GM12865 (cell line): ENCODE results near the gene QPRT.
"Not testable (repeated sequence)": the region's sequence is repeated elsewhere in the genome, so short reads cannot be mapped to it uniquely, and the experiment has no call there.

Source experiments
- DNase-seq: peaks from one replicate; pipeline ENCODE4 v3.0.0; 2010; ENCODE audit warnings: low read depth
- H3K4me3 ChIP-seq: 2 replicates; pipeline ENCODE4 v1.5.1; 2011; ENCODE audit warnings: mild to moderate bottlenecking, low read depth, low read length, control low read depth
- TF ChIP-seq, protein P1 (sequence below): IDR thresholded peaks from 2 replicates; pipeline ENCODE4 v1.5.1; 2011; ENCODE audit warnings: low read length, control low read depth, low read depth, inconsistent platforms; ENCODE audit not compliant: insufficient read depth; ENCODE audit errors: missing control alignments

Gene QPRT

DNA sequence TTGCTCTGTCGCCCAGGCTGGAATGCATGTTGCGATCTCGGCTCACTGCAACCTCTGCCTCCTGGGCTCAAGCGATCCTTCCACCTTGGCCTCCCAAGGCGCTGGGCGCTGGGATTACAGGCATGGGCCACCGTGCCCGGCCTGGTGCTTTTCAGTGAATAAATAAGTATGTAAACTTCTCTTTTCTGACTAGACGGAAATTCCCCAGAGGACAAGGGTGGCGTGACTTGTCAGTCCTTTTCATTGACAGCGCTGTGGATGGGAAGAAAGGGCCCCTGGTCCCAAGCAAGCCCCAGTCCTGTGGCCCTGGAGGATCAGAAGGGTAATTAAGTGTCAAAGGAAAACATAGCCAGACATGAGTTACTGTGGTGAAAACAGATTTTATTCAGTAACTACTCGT lies 25.5 kb upstream of the QPRT start:
- DNase-seq = peak; percentile 84
- no peak overlapping the region for H3K4me3 ChIP-seq
- TF ChIP-seq, protein P1, sequence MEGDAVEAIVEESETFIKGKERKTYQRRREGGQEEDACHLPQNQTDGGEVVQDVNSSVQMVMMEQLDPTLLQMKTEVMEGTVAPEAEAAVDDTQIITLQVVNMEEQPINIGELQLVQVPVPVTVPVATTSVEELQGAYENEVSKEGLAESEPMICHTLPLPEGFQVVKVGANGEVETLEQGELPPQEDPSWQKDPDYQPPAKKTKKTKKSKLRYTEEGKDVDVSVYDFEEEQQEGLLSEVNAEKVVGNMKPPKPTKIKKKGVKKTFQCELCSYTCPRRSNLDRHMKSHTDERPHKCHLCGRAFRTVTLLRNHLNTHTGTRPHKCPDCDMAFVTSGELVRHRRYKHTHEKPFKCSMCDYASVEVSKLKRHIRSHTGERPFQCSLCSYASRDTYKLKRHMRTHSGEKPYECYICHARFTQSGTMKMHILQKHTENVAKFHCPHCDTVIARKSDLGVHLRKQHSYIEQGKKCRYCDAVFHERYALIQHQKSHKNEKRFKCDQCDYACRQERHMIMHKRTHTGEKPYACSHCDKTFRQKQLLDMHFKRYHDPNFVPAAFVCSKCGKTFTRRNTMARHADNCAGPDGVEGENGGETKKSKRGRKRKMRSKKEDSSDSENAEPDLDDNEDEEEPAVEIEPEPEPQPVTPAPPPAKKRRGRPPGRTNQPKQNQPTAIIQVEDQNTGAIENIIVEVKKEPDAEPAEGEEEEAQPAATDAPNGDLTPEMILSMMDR = no peak

DNA sequence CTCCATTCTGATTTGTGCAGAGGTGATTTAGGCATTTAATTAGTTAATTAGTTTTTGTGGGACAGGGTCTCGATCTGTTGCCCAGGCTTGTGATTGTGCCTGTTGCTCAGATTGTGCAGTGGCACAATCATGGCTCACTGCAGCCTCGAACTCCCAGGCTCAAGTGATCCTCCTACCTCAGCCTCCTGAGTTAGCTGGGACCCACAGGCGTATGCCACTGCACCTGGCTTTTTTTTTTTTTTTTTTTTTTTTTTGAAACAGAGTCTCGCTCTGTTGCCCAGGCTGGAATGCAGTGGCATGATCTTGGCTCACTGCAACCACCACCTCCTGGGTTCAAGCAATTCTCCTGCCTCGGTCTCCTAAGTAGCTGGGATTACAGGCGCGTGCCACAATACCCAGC lies 25.1 kb upstream of the QPRT start:
- not testable (repeated sequence) for DNase-seq, H3K4me3 ChIP-seq

DNA sequence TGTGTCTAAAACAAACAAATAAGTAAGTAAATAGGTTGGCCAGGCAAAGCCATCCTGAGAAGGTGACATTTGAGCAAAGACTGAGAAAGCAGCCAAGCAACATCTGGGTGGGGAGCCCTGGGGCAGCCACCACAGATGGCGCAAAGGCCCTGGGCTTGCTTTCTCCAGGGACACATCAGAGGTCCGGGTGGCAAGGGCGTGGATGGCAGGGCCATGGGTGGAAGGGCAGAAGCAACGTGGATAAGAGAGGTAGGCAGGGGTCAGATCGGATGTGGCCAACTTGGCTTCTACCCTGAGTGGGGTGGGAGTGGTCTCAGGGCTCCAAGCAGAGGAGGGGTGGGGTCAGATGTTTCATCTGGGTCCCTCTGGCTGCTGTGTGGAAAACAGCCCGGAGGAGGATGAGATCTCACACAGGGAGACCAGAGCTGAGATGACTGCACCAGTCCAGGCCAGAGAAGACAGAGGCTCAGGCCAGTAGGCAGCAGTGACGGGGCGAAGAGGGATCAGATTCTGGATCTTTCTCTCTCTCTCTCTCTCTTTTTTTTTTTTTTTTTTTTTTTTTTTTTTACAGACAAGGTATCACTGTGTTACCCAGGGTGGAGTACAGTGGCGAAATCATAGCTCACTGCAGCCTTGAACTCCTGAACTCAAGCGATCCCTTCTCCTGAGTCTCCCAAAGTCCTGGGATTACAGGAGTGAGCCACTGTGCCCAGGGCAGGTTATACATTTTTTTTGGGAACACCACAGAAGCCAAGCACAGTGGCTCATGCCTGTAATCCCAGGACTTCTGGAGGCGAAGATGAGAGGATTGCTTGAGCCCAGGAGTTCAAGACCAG lies 22.1 kb upstream of the QPRT start:
- H3K4me3 ChIP-seq = no peak overlapping the region
- no peak for DNase-seq
- TF ChIP-seq, protein P1 = no peak

DNA sequence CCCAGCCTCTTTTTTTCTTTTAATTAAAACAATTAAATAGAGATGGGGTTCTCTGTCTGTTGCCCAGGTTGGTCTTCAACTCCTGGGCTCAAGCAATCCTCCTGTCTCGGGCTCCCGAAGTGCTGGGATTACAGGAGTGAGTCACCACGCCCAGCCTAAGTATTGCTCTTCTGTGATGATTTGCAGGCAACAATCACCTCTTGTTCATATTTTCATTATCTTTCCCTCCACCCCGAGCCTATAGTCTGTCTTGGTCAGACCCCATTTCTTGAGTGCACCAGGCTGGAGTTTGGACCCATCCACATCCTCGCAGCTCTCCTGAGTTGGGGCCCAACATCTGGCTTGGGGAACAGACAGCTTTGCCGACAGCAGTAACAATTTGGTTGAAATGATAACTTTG lies 20.3 kb upstream of the QPRT start:
- no peak overlapping the region for H3K4me3 ChIP-seq
- DNase-seq = no peak
- TF ChIP-seq, protein P1 = no peak

DNA sequence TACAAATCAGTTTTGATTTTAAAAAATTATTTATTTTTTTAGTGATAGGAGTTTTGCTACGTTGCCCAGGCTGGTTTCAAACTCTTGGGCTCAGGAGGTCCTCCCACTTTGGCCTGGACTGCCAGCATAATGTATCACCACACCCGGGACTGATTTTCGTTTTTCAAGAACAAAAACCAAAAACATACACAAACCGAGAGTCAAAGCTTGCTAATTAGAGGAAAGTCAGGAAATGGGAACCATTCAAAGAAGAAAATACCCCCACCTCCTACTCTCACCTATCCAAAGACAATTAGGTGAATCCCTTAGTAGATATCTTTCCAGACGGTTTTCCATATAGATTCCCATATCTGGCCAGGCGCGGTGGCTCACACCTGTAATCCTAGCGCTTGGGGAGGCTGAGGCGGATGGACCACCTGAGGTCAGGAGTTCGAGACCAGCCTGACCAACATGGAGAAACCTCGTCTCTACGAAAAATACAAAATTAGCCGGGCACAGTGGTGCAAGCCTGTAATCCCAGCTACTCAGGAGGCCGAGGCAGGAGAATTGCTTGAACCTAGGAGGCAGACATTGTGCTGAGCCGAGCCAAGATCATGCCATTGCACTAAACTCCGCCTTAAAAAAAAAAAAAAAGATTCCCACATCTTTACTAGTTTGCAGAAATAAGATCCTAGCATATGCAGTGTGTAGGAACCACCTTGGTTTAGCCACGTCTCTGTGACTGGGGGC lies 16.8 kb upstream of the QPRT start:
- DNase-seq = peak; percentile 83
- peak overlapping the region; percentile 70 for H3K4me3 ChIP-seq
- TF ChIP-seq, protein P1 = no peak

DNA sequence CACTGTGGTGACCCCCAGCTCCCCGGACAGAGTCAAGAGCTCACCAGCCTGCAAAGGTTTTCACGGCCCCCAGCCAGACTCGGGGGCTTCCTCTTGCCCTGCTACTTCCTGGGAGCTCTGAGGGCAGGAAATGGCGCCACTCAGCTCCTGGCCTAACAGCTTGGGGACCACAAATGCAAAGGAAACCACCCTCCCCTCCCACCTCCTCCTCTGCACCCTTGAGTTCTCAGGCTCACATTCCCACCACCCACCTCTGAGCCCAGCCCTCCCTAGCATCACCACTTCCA lies 16.3 kb upstream of the QPRT start:
- peak; percentile 91 for DNase-seq
- TF ChIP-seq, protein P1 = no peak
- H3K4me3 ChIP-seq = peak overlapping the region; percentile 70

DNA sequence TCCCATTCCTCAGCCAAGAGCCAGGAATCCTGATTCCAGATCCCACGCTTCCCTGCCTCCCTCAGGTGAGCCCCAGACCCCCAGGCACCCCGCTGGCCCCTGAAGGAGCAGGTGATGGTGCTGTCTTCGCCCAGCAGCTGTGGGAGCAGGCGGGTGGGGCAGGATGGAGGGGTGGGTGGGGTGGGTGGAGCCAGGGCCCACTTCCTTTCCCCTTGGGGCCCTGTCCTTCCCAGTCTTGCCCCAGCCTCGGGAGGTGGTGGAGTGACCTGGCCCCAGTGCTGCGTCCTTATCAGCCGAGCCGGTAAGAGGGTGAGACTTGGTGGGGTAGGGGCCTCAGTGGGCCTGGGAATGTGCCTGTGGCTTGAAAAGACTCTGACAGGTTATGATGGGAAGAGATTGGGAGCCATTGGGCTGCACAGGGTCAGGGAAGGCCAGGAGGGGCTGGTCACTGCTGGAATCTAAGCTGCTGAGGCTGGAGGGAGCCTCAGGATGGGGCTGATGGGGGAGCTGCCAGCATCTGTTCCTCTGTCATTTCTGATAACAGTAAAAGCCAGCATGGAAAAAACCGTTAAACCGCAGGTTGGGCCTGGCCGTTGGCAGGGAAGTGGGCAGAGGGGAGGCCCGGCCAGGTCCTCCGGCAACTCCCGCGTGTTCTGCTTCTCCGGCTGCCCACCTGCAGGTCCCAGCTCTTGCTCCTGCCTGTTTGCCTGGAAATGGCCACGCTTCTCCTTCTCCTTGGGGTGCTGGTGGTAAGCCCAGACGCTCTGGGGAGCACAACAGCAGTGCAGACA lies 15.8 kb upstream of the QPRT start, which contains the start of gene SPN:
Gene SPN, plus strand, starts transcription at position 232 of the 791 bp plus-strand sequence. Its CDS starts 482 bp downstream, at position 714.
- H3K4me3 ChIP-seq = peak within 1 kb of the TSS; percentile 70
- peak; percentile 77 for DNase-seq
- TF ChIP-seq, protein P1 = no peak
